GM12872 (cell line): Measurements from ENCODE around the gene USP25.

Source experiments
- CTCF ChIP-seq: IDR thresholded peaks from 3 replicates; pipeline ENCODE4 v1.5.1; 2011; ENCODE audit warnings: low read depth, mild to moderate bottlenecking, low read length, moderate library complexity; ENCODE audit not compliant: insufficient read depth

Gene USP25

GRCh38 chr21:15688809-15689208 lies 41.0 kb upstream of the USP25 start:
- TF ChIP-seq CTCF: no peak

- no peak for TF ChIP-seq CTCF
These were observed 37.1 kb upstream of the USP25 start for GRCh38 chr21:15692711-15693110.

GRCh38 chr21:15695241-15695640 lies 34.5 kb upstream of the USP25 start:
- TF ChIP-seq CTCF: no peak

DNA sequence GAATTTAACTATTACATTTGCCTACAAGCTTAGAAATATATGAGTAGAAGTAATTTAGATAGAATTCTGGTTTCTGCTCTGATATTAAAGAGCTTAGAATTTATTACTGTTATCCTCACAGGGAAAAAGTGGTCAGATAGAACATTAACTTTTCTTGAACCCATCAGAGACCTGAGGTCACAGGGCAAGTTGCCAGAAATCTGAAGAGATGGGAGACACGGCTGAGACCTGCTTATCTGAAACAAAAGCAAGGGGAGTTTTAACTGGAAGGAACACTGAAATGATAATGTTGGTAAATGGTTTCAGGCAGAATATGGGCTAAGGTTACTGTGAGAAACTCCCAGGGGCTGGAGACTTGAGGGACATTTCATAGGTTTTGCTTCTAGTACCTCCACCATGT lies 28.0 kb upstream of the USP25 start:
- no peak for TF ChIP-seq CTCF

DNA sequence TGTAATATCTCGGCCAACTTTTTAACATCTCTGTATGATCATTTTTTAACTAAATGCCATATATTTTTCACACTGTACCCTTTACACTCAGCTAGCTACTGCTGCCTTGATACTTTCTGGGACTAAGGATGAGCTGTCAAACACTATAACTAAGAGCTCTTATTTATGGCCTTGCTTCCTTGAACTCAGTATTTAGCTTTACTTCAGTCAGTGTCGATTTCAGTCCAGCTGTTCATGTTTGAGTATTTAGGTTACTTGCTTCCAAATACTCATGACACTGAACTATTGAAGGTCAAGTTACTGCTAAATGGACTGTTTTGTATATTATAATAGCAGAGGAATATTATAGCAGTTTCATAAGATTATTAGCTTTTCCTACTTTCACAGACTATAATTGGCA lies 25.9 kb upstream of the USP25 start:
- TF ChIP-seq CTCF: no peak

- TF ChIP-seq CTCF: no peak
These were observed 23.1 kb upstream of the USP25 start for GRCh38 chr21:15706696-15707095.

- no peak for TF ChIP-seq CTCF
These were observed 16.4 kb upstream of the USP25 start for GRCh38 chr21:15713412-15713811.

- TF ChIP-seq CTCF: no peak
These were observed 11.1 kb upstream of the USP25 start for GRCh38 chr21:15718711-15719110.
